Subcutaneous adipose tissue (tissue), 4 donors: Measurements from ENCODE around the gene CFAP58. TPM values are rescaled to one million over a fixed set of nuclear protein-coding genes. Genes with fewer than 3 reads are reported as not detected.

ENCODE experiments used
- CTCF ChIP-seq: fragments of 450-650 bp; IDR thresholded peaks from one replicate; pipeline ENCODE4 v1.5.1; 2016; ENCODE audit warnings: low read depth, mild to moderate bottlenecking, control low read depth, antibody characterized with exemption, moderate library complexity
- total RNA-seq, 4 donors: library from RNA; depleted of rRNA; stranded (reverse); fragments of >200 nt; gene quantifications; one replicate each; pipeline ENCODE4 v1.1.0, GENCODE V29; 2016

Gene CFAP58
- total RNA-seq, 4 donors from 2014 or later: 0.16 to 0.66 (median 0.26) TPM

GRCh38 chr10:104309980-104310978 lies 43.4 kb upstream of the CFAP58 start:
- TF ChIP-seq CTCF: no peak

GRCh38 chr10:104311184-104311720 lies 42.4 kb upstream of the CFAP58 start:
- no peak for TF ChIP-seq CTCF

DNA sequence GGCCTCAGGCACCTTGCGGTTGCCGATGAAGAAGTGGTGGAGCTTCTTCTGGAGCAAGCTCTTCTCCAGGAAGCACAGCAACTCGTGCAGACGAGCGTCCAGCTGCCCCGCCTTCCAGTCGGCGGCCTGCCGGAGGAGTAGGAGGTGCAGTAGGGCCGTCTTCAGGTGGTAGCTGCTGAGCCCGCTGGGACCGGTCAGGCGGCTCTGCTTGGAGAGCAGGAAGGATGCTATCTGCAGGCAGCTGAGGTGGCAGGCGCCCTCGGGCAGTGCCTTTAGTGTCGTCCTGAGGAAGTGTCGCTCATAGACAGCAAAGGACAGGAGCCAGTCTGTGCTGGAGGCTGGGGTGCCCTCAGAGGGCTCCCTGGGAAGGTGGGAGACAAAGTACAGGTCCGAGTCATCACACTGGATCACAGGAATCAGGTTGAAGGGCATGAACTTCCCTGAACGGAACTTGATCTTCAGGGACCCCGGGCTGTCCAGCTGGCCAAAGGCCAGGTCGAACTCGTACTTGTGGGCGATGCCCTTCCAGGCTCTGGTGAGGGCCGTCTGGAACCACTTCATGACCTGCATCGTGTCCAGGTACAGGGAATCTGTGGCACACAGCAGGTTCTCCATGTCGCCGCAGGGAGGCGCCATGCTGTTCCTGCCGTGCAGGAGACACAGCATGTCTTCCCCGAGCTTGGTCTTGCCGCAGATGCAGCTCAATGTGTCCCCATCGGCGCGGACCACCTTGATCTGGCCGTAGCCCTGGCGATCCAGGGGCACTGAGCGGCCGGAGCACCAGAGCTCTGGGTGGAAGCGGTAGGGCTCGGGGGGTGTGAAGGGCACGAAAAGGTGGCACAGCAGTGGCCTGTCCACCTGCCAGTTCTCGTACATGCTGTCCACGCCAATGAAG lies 38.8 kb upstream of the CFAP58 start:
- TF ChIP-seq CTCF: no peak

- TF ChIP-seq CTCF: no peak
Measured at GRCh38 chr10:104315486-104315921, 38.1 kb upstream of the CFAP58 start.

GRCh38 chr10:104316321-104317099 lies 37.1 kb upstream of the CFAP58 start:
- no peak for TF ChIP-seq CTCF

GRCh38 chr10:104317269-104317710 lies 36.3 kb upstream of the CFAP58 start:
- no peak for TF ChIP-seq CTCF
